ENCODE results near the gene TCTA. TPM values are rescaled to one million over a fixed set of nuclear protein-coding genes. Genes with fewer than 3 reads are reported as not detected.
A peak's percentile ranks its signal among the peaks of the same experiment; 100 is the strongest.

Gene TCTA
- total RNA-seq, 2 donors from 2014 or later = 6.3 to 11.2 TPM

DNA sequence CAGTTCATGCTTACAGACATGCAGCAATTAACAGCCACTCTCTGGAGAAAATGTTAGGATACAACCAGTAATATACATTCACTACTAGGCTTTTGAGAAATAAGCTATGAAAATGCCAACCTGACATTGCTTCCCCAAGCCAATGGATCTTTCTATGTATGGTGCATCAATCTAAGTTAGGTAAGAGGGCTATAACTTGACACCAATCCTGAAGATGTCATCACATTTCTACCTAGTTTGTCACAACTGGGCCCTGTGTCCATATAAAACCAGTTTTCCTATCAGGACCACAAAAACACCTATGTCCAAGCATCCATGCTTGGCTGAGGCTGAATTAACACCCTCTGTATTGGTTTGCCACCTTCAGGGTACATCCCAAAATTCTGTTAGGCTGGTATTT, 40.3 kb upstream of the TCTA start:
- H3K9me3 Mint-ChIP-seq = no peaks in the 10 kb centered on the region
- Histone ChIP-seq H3K27ac (ENCODE audit: low read depth, low read length) (no peak overlapping the region), H3K9ac (ENCODE audit: extremely low read depth, low read length, poor library complexity, severe bottlenecking) (no peak overlapping the region), H3K9me3 (ENCODE audit: control insufficient read depth, low read length) (no peaks in the 10 kb centered on the region), H3K4me1 (ENCODE audit: control insufficient read depth, insufficient read depth, low read length) (no peaks in the 10 kb centered on the region), H3K36me3 (ENCODE audit: control insufficient read depth, insufficient read depth, low read length) (peaks cover 67% of the 10 kb centered on the region), H3K4me3 (ENCODE audit: low read length) (no peak overlapping the region), H3K27me3 (ENCODE audit: control insufficient read depth, insufficient read depth, low read length, poor library complexity, severe bottlenecking) (no peaks in the 10 kb centered on the region)
- H3K4me3 Mint-ChIP-seq = no peak overlapping the region
- TF ChIP-seq, protein P1, sequence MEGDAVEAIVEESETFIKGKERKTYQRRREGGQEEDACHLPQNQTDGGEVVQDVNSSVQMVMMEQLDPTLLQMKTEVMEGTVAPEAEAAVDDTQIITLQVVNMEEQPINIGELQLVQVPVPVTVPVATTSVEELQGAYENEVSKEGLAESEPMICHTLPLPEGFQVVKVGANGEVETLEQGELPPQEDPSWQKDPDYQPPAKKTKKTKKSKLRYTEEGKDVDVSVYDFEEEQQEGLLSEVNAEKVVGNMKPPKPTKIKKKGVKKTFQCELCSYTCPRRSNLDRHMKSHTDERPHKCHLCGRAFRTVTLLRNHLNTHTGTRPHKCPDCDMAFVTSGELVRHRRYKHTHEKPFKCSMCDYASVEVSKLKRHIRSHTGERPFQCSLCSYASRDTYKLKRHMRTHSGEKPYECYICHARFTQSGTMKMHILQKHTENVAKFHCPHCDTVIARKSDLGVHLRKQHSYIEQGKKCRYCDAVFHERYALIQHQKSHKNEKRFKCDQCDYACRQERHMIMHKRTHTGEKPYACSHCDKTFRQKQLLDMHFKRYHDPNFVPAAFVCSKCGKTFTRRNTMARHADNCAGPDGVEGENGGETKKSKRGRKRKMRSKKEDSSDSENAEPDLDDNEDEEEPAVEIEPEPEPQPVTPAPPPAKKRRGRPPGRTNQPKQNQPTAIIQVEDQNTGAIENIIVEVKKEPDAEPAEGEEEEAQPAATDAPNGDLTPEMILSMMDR (conservative IDR thresholded peaks at IDR 0.05) = no peak
- DNase-seq = no peak
- no peaks in the 10 kb centered on the region for H3K4me1 Mint-ChIP-seq
- H3K27ac Mint-ChIP-seq = peak overlapping the region; percentile 17
- H3K27me3 Mint-ChIP-seq (ENCODE audit: insufficient read depth) = no peaks in the 10 kb centered on the region
- H3K36me3 Mint-ChIP-seq (ENCODE audit: low read depth) = peaks cover 70% of the 10 kb centered on the region

- no peak overlapping the region for H3K27ac ChIP-seq (ENCODE audit: low read depth, low read length)
- no peak overlapping the region for H3K4me3 ChIP-seq (ENCODE audit: low read length)
- H3K4me1 ChIP-seq (ENCODE audit: control insufficient read depth, insufficient read depth, low read length) = no peaks in the 10 kb centered on the region
- H3K36me3 ChIP-seq (ENCODE audit: control insufficient read depth, insufficient read depth, low read length) = peaks cover 31% of the 10 kb centered on the region
- no peak overlapping the region for H3K4me3 Mint-ChIP-seq
- no peaks in the 10 kb centered on the region for H3K9me3 Mint-ChIP-seq
- peaks cover 2% of the 10 kb centered on the region for H3K4me1 Mint-ChIP-seq
- no peaks in the 10 kb centered on the region for H3K9me3 ChIP-seq (ENCODE audit: control insufficient read depth, low read length)
- no peaks in the 10 kb centered on the region for H3K27me3 Mint-ChIP-seq (ENCODE audit: insufficient read depth)
- H3K36me3 Mint-ChIP-seq (ENCODE audit: low read depth) = peaks cover 33% of the 10 kb centered on the region
- 90 to 96% methylated on average over 1 of the region's 1 CpG for WGBS, 2 experiments (ENCODE audit: insufficient coverage in 1 of 2, insufficient read length in 1 of 2)
- TF ChIP-seq, protein P1 (conservative IDR thresholded peaks at IDR 0.05) = no peak
- H3K27ac Mint-ChIP-seq = peak overlapping the region; percentile 28
- DNase-seq = no peak
- no peaks in the 10 kb centered on the region for H3K27me3 ChIP-seq (ENCODE audit: control insufficient read depth, insufficient read depth, low read length, poor library complexity, severe bottlenecking)
- H3K9ac ChIP-seq (ENCODE audit: extremely low read depth, low read length, poor library complexity, severe bottlenecking) = no peak overlapping the region
Measured at GRCh38 chr3:49377483-49377882, 34.7 kb upstream of the TCTA start.

- no peaks in the 10 kb centered on the region for H3K27me3 ChIP-seq (ENCODE audit: control insufficient read depth, insufficient read depth, low read length, poor library complexity, severe bottlenecking)
- peaks cover 22% of the 10 kb centered on the region for H3K36me3 ChIP-seq (ENCODE audit: control insufficient read depth, insufficient read depth, low read length)
- Mint-ChIP-seq H3K4me1 (peaks cover 2% of the 10 kb centered on the region), H3K9me3 (no peaks in the 10 kb centered on the region), H3K27me3 (ENCODE audit: insufficient read depth) (no peaks in the 10 kb centered on the region), H3K4me3 (no peak overlapping the region), H3K36me3 (ENCODE audit: low read depth) (peaks cover 26% of the 10 kb centered on the region), H3K27ac (no peak overlapping the region)
- H3K27ac ChIP-seq (ENCODE audit: low read depth, low read length) = no peak overlapping the region
- H3K9me3 ChIP-seq (ENCODE audit: control insufficient read depth, low read length) = no peaks in the 10 kb centered on the region
- H3K4me3 ChIP-seq (ENCODE audit: low read length) = no peak overlapping the region
- WGBS, 2 experiments (ENCODE audit: insufficient coverage in 1 of 2, insufficient read length in 1 of 2) = 94 to 98% methylated on average over 9 to 11 of the region's 11 CpGs
- DNase-seq = no peak
- no peak overlapping the region for H3K9ac ChIP-seq (ENCODE audit: extremely low read depth, low read length, poor library complexity, severe bottlenecking)
- TF ChIP-seq, protein P1 (conservative IDR thresholded peaks at IDR 0.05) = no peak
- no peaks in the 10 kb centered on the region for H3K4me1 ChIP-seq (ENCODE audit: control insufficient read depth, insufficient read depth, low read length)
Measured at GRCh38 chr3:49378249-49378895, 33.9 kb upstream of the TCTA start.
